ENCODE data around the gene THRB.

DNA sequence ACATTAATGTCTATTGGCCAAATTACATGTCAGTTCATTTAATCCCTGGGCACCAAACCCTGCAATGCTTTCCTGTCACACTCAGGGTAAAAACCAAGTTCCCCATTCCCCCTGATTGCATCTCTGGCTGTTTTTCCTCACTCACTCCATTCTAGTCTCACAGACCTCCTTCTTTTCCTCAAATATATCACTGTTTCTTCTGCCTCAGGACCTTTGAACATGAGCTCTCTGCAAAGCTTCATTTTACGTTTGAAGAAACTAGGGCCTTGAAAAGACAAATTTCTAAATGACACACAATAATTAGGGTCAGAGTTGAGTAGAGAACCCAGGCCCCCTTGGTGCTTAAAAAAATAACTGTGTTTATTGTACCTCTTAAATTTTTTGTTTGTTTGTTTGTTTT lies 230.6 kb downstream of the THRB start:
- TF ChIP-seq, protein P1, sequence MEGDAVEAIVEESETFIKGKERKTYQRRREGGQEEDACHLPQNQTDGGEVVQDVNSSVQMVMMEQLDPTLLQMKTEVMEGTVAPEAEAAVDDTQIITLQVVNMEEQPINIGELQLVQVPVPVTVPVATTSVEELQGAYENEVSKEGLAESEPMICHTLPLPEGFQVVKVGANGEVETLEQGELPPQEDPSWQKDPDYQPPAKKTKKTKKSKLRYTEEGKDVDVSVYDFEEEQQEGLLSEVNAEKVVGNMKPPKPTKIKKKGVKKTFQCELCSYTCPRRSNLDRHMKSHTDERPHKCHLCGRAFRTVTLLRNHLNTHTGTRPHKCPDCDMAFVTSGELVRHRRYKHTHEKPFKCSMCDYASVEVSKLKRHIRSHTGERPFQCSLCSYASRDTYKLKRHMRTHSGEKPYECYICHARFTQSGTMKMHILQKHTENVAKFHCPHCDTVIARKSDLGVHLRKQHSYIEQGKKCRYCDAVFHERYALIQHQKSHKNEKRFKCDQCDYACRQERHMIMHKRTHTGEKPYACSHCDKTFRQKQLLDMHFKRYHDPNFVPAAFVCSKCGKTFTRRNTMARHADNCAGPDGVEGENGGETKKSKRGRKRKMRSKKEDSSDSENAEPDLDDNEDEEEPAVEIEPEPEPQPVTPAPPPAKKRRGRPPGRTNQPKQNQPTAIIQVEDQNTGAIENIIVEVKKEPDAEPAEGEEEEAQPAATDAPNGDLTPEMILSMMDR (IDR thresholded peaks at IDR 0.05), result no peak
- no peak for TF ChIP-seq EP300 (IDR thresholded peaks at IDR 0.05)
